Naive B cell (primary cell): Measurements from ENCODE around the gene NRG2. TPM values are rescaled to one million over a fixed set of nuclear protein-coding genes. Genes with fewer than 3 reads are reported as not detected.

Experiments used
- ATAC-seq, 2 donors: fragments of 150-1000 bp; cut with Tn5 transposase; 2 replicates each; pipeline ENCODE4 v1.10.0; 2021; ENCODE audit warnings: low read depth in 2 of 2, mild to moderate bottlenecking in 2 of 2, moderate library complexity in 2 of 2
- DNase-seq: peaks from one replicate; pipeline ENCODE4 v3.0.0; 2022
- H3K27ac Mint-ChIP-seq, 6 donors: one replicate each; pipeline ENCODE4 v1.8.0; 2020 to 2022; ENCODE audit warnings: mild to moderate bottlenecking in 6 of 6, mixed read lengths in 6 of 6, moderate library complexity in 5 of 6, inconsistent platforms in 2 of 6
- H3K27me3 Mint-ChIP-seq, 3 donors: one replicate each; pipeline ENCODE4 v1.8.0; 2021 to 2022; ENCODE audit warnings: mixed read lengths in 3 of 3, mild to moderate bottlenecking in 1 of 3
- H3K36me3 Mint-ChIP-seq, 2 donors: one replicate each; pipeline ENCODE4 v1.8.0; 2020 to 2022; ENCODE audit warnings: mixed read lengths in 2 of 2, inconsistent platforms in 1 of 2, mild to moderate bottlenecking in 1 of 2
- H3K4me1 Mint-ChIP-seq, 3 donors: one replicate each; pipeline ENCODE4 v1.8.0; 2020 to 2022; ENCODE audit warnings: mixed read lengths in 3 of 3, inconsistent platforms in 1 of 3, mild to moderate bottlenecking in 1 of 3, moderate library complexity in 1 of 3
- H3K4me3 Mint-ChIP-seq, 8 donors: one replicate each; pipeline ENCODE4 v1.8.0; 2020 to 2022; ENCODE audit warnings: mild to moderate bottlenecking in 8 of 8, mixed read lengths in 8 of 8, moderate library complexity in 8 of 8, inconsistent platforms in 2 of 8
- H3K9me3 Mint-ChIP-seq, 7 donors: one replicate each; pipeline ENCODE4 v1.8.0; 2020 to 2022; ENCODE audit warnings: mixed read lengths in 7 of 7, mild to moderate bottlenecking in 5 of 7, inconsistent platforms in 2 of 7, moderate library complexity in 1 of 7
- polyA plus RNA-seq, 6 donors: library from polyadenylated mRNA; unstranded; fragments of 300-500 nt; fragmentation: Illumina TruSeq; gene quantifications; one replicate each; pipeline ENCODE4 v1.2.3, GENCODE V29; 2021; ENCODE audit warnings: low read depth in 6 of 6

The NRG2 gene
- polyA plus RNA-seq, 6 donors from 2014 or later, result 0.15 to 0.21 TPM; not detected in 4

- H3K4me3 Mint-ChIP-seq, result no peak overlapping the region
- H3K9me3 Mint-ChIP-seq, result no peaks in the 10 kb centered on the region
- H3K36me3 Mint-ChIP-seq, result no peaks in the 10 kb centered on the region
- DNase-seq, result no peak
- H3K27me3 Mint-ChIP-seq, result peaks cover 30 to 47% (median 34%) of the 10 kb centered on the region in 3 donors
- peaks cover 6 to 12% (median 6%) of the 10 kb centered on the region in 3 donors for H3K4me1 Mint-ChIP-seq
- no peak overlapping the region for H3K27ac Mint-ChIP-seq
- no peak for ATAC-seq
These were observed 57.4 kb downstream of the NRG2 start for GRCh38 chr5:139985733-139986132.

GRCh38 chr5:139985290-139985689, 57.8 kb downstream of the NRG2 start:
- Mint-ChIP-seq H3K4me1 (peaks cover 6 to 12% (median 6%) of the 10 kb centered on the region in 3 donors), H3K27me3 (peaks cover 34 to 52% (median 39%) of the 10 kb centered on the region in 3 donors), H3K27ac (no peak overlapping the region), H3K9me3 (no peaks in the 10 kb centered on the region), H3K36me3 (no peaks in the 10 kb centered on the region), H3K4me3 (no peak overlapping the region)
- ATAC-seq (peak; percentile 45 to 60), DNase-seq (no peak)

GRCh38 chr5:139984816-139985215, 58.3 kb downstream of the NRG2 start:
- H3K4me1 Mint-ChIP-seq, result peaks cover 6 to 12% (median 6%) of the 10 kb centered on the region in 3 donors
- H3K36me3 Mint-ChIP-seq, result no peaks in the 10 kb centered on the region
- DNase-seq (no peak), ATAC-seq (no peak)
- no peak overlapping the region for H3K4me3 Mint-ChIP-seq
- peaks cover 35 to 56% (median 42%) of the 10 kb centered on the region in 3 donors for H3K27me3 Mint-ChIP-seq
- peaks cover 0 to 2% (median 0%) of the 10 kb centered on the region in 7 donors for H3K9me3 Mint-ChIP-seq
- H3K27ac Mint-ChIP-seq, result no peak overlapping the region

GRCh38 chr5:139982975-139983240, 60.2 kb downstream of the NRG2 start:
- no peak for ATAC-seq
- H3K36me3 Mint-ChIP-seq, result no peaks in the 10 kb centered on the region
- peaks cover 6 to 12% (median 6%) of the 10 kb centered on the region in 3 donors for H3K4me1 Mint-ChIP-seq
- no peak overlapping the region for H3K27ac Mint-ChIP-seq
- peaks cover 40 to 61% (median 43%) of the 10 kb centered on the region in 3 donors for H3K27me3 Mint-ChIP-seq
- peaks cover 0 to 5% (median 0%) of the 10 kb centered on the region in 7 donors for H3K9me3 Mint-ChIP-seq
- DNase-seq, result no peak
- no peak overlapping the region for H3K4me3 Mint-ChIP-seq

GRCh38 chr5:139982157-139982974, 60.7 kb downstream of the NRG2 start:
- Mint-ChIP-seq H3K27ac (no peak overlapping the region), H3K4me3 (no peak overlapping the region), H3K36me3 (no peaks in the 10 kb centered on the region), H3K9me3 (peaks cover 0 to 5% (median 0%) of the 10 kb centered on the region in 7 donors), H3K27me3 (peaks cover 41 to 64% (median 43%) of the 10 kb centered on the region in 3 donors), H3K4me1 (peaks cover 6 to 12% (median 6%) of the 10 kb centered on the region in 3 donors)
- ATAC-seq, result no peak
- DNase-seq, result no peak

GRCh38 chr5:139980765-139981164, 62.3 kb downstream of the NRG2 start:
- peaks cover 5 to 11% (median 6%) of the 10 kb centered on the region in 3 donors for H3K4me1 Mint-ChIP-seq
- no peaks in the 10 kb centered on the region for H3K36me3 Mint-ChIP-seq
- peaks cover 0 to 5% (median 0%) of the 10 kb centered on the region in 7 donors for H3K9me3 Mint-ChIP-seq
- peaks cover 43 to 69% (median 45%) of the 10 kb centered on the region in 3 donors for H3K27me3 Mint-ChIP-seq
- DNase-seq (no peak), ATAC-seq (no peak)
- no peak overlapping the region for H3K4me3 Mint-ChIP-seq
- no peak overlapping the region for H3K27ac Mint-ChIP-seq

- Mint-ChIP-seq H3K27me3 (peaks cover 44 to 72% (median 48%) of the 10 kb centered on the region in 3 donors), H3K4me1 (peaks cover 0 to 3% (median 0%) of the 10 kb centered on the region in 3 donors), H3K9me3 (peaks cover 0 to 5% (median 0%) of the 10 kb centered on the region in 7 donors), H3K36me3 (no peaks in the 10 kb centered on the region), H3K4me3 (no peak overlapping the region), H3K27ac (no peak overlapping the region)
- ATAC-seq (no peak), DNase-seq (no peak)
These were observed 63.2 kb downstream of the NRG2 start for GRCh38 chr5:139979943-139980342.

GRCh38 chr5:139979518-139979917, 63.6 kb downstream of the NRG2 start:
- Mint-ChIP-seq H3K9me3 (peaks cover 0 to 5% (median 0%) of the 10 kb centered on the region in 7 donors), H3K27ac (no peak overlapping the region), H3K4me3 (no peak overlapping the region), H3K36me3 (no peaks in the 10 kb centered on the region), H3K4me1 (no peaks in the 10 kb centered on the region), H3K27me3 (peaks cover 44 to 76% (median 52%) of the 10 kb centered on the region in 3 donors)
- ATAC-seq (no peak), DNase-seq (no peak)

- no peak for DNase-seq
- ATAC-seq, result no peak
- Mint-ChIP-seq H3K27me3 (peaks cover 32 to 65% (median 42%) of the 10 kb centered on the region in 3 donors), H3K9me3 (peaks cover 0 to 5% (median 0%) of the 10 kb centered on the region in 7 donors), H3K4me1 (no peaks in the 10 kb centered on the region), H3K27ac (no peak overlapping the region), H3K36me3 (no peaks in the 10 kb centered on the region), H3K4me3 (no peak overlapping the region)
These were observed 66.4 kb downstream of the NRG2 start for GRCh38 chr5:139976703-139977102.

- H3K27me3 Mint-ChIP-seq, result peaks cover 36 to 65% (median 42%) of the 10 kb centered on the region in 3 donors
- no peak overlapping the region for H3K27ac Mint-ChIP-seq
- H3K36me3 Mint-ChIP-seq, result no peaks in the 10 kb centered on the region
- peaks cover 0 to 5% (median 0%) of the 10 kb centered on the region in 7 donors for H3K9me3 Mint-ChIP-seq
- no peak overlapping the region for H3K4me3 Mint-ChIP-seq
- DNase-seq (no peak), ATAC-seq (no peak)
- no peaks in the 10 kb centered on the region for H3K4me1 Mint-ChIP-seq
These were observed 67.2 kb downstream of the NRG2 start for GRCh38 chr5:139975942-139976341.

- Mint-ChIP-seq H3K4me1 (no peaks in the 10 kb centered on the region), H3K27me3 (peaks cover 32 to 65% (median 42%) of the 10 kb centered on the region in 3 donors), H3K27ac (no peak overlapping the region), H3K36me3 (no peaks in the 10 kb centered on the region), H3K4me3 (no peak overlapping the region), H3K9me3 (peaks cover 0 to 5% (median 0%) of the 10 kb centered on the region in 7 donors)
- DNase-seq (no peak), ATAC-seq (no peak)
These were observed 67.8 kb downstream of the NRG2 start for GRCh38 chr5:139975306-139975705.

GRCh38 chr5:139974661-139975060, 68.4 kb downstream of the NRG2 start:
- no peak for DNase-seq
- Mint-ChIP-seq H3K27me3 (peaks cover 34 to 67% (median 44%) of the 10 kb centered on the region in 3 donors), H3K36me3 (no peaks in the 10 kb centered on the region), H3K4me1 (no peaks in the 10 kb centered on the region), H3K9me3 (peaks cover 0 to 2% (median 0%) of the 10 kb centered on the region in 7 donors), H3K4me3 (no peak overlapping the region), H3K27ac (no peak overlapping the region)
- no peak for ATAC-seq

GRCh38 chr5:139971202-139971725, 71.8 kb downstream of the NRG2 start:
- ATAC-seq (no peak), DNase-seq (no peak)
- Mint-ChIP-seq H3K4me3 (no peak overlapping the region), H3K4me1 (peaks cover 0 to 4% (median 0%) of the 10 kb centered on the region in 3 donors), H3K36me3 (no peaks in the 10 kb centered on the region), H3K9me3 (no peaks in the 10 kb centered on the region), H3K27me3 (peaks cover 31 to 49% (median 37%) of the 10 kb centered on the region in 3 donors), H3K27ac (no peak overlapping the region)

- Mint-ChIP-seq H3K36me3 (no peaks in the 10 kb centered on the region), H3K27me3 (peaks cover 33 to 39% (median 38%) of the 10 kb centered on the region in 3 donors), H3K27ac (no peak overlapping the region), H3K4me3 (no peak overlapping the region), H3K4me1 (peaks cover 0 to 4% (median 0%) of the 10 kb centered on the region in 3 donors), H3K9me3 (no peaks in the 10 kb centered on the region)
- DNase-seq (no peak), ATAC-seq (no peak)
These were observed 73.8 kb downstream of the NRG2 start for GRCh38 chr5:139969318-139969717.
